Measurements from ENCODE around the gene POLE3.

DNA sequence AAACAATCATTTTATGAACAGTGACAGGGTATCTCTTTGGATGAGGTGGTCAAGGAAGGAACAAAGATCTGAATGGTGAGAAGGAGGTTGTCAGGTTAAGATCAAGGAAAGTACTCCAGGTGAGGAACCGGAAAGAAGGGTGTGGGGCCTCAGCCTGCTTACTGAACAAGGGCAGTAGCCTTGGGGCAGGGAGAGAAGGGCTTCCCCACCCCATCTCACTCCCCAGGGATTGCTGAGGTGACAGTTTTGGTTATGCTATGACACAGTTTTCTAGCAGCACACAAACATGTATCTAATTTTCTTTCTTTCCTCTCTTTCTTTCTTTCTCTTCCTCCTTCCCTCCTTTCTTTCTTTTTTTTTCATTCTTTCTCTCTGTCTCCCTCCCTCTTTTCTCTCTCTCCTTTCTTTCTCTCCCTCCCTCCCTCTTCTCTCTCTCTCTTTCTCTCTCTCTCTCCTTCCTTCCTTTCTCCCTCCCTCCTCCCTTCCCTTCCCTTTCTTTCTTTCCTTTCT, 29.6 kb downstream of the POLE3 start:
- TF ChIP-seq EZH2phosphoT487 (IDR thresholded peaks at IDR 0.05; ENCODE audit: borderline replicate concordance), result no peak
- TF ChIP-seq, protein P1, sequence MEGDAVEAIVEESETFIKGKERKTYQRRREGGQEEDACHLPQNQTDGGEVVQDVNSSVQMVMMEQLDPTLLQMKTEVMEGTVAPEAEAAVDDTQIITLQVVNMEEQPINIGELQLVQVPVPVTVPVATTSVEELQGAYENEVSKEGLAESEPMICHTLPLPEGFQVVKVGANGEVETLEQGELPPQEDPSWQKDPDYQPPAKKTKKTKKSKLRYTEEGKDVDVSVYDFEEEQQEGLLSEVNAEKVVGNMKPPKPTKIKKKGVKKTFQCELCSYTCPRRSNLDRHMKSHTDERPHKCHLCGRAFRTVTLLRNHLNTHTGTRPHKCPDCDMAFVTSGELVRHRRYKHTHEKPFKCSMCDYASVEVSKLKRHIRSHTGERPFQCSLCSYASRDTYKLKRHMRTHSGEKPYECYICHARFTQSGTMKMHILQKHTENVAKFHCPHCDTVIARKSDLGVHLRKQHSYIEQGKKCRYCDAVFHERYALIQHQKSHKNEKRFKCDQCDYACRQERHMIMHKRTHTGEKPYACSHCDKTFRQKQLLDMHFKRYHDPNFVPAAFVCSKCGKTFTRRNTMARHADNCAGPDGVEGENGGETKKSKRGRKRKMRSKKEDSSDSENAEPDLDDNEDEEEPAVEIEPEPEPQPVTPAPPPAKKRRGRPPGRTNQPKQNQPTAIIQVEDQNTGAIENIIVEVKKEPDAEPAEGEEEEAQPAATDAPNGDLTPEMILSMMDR (conservative IDR thresholded peaks at IDR 0.05; ENCODE audit: low read length), result no peak

Measured in Loucy (cell line).